ENCODE results near the gene CRB2. TPM values are rescaled to one million over a fixed set of nuclear protein-coding genes. Genes with fewer than 3 reads are reported as not detected.

CRB2 gene
- total and polyA plus RNA-seq, 2 of the 13 experiments (the other 11 are each of a cell fraction or from before 2014, with no cell fraction given) = 0.01 to 0.29 TPM

- H3K9ac ChIP-seq (ENCODE audit: insufficient read depth, low read depth, low read length) = no peak overlapping the region
- H3K9me3 ChIP-seq (ENCODE audit: low read length) = no peaks in the 10 kb centered on the region
- no peak for DNase-seq (ENCODE audit: low spot score)
- no peak for FAIRE-seq
- 75% methylated on average over 4 of the region's 10 CpGs for WGBS (ENCODE audit: low lambda C conversion rate)
- intact Hi-C loops (cut with micrococcal nuclease; ENCODE audit: unreplicated experiment) (no loop called here), in situ Hi-C loops (cut with HindIII; ENCODE audit: extremely low pct_ligation_motif_present, low pct_unique_long_range_greater_than_20kb) (loop anchor here (5.0 kb wide), 1 partner anchor 37 kb away; no protein-coding TSS in a partner anchor)
- ChIA-PET CTCF (ENCODE audit: low intra/inter-chr PET ratio, low total read pairs) (no interaction called here), POLR2A (no interaction called here)
- H3K36me3 ChIP-seq (replicated peaks in 1 of 2; ENCODE audit: control insufficient read depth in 1 of 2, insufficient read depth in 2 of 2, low read length in 2 of 2) = no peaks in the 10 kb centered on the region; a peak in 1 of 5 replicates
- no peak overlapping the region for H3K27ac ChIP-seq (ENCODE audit: extremely low read length, insufficient read depth, low read length)
- H3K27me3 ChIP-seq (ENCODE audit: control insufficient read depth in 1 of 2, insufficient read depth in 2 of 2, low read length in 2 of 2) = no peaks in the 10 kb centered on the region
- H3K4me1 ChIP-seq (ENCODE audit: insufficient read depth, low read length) = no peaks in the 10 kb centered on the region
- H3K79me2 ChIP-seq (ENCODE audit: insufficient read depth, low read length) = no peaks in the 10 kb centered on the region
- TF ChIP-seq GPN1 (CRISPR knock-in tag; IDR thresholded peaks at IDR 0.05; ENCODE audit: borderline replicate concordance) (no peak), NFE2L2 (IDR thresholded peaks at IDR 0.05; ENCODE audit: low read length) (no peak), AGO2 (optimal IDR thresholded peaks at IDR 0.05; ENCODE audit: low read depth, low read length) (peak; percentile 8), ZNF772 (CRISPR knock-in tag; IDR thresholded peaks at IDR 0.05) (no peak), ARID2 (CRISPR knock-in tag; IDR thresholded peaks at IDR 0.05; ENCODE audit: borderline replicate concordance) (no peak), ZNF646 (CRISPR knock-in tag; IDR thresholded peaks at IDR 0.05) (no peak), RCOR2 (CRISPR knock-in tag; IDR thresholded peaks at IDR 0.05) (no peak), REST (IDR thresholded peaks at IDR 0.05; ENCODE audit: borderline replicate concordance in 1 of 2, low read depth in 1 of 2, low read length in 2 of 2) (no peak)
- ATAC-seq = no peak
- H2AFZ ChIP-seq (ENCODE audit: low read length) = no peak overlapping the region
- no peak overlapping the region for H3K4me3 ChIP-seq (replicated peaks in 1 of 3; ENCODE audit: insufficient read depth in 1 of 3, low read depth in 2 of 3, low read length in 3 of 3)
- H3K4me2 ChIP-seq (ENCODE audit: low read depth, low read length) = no peak overlapping the region
- BruUV-seq (replicated peaks) = no TSS peak
- peaks cover 5% of the 10 kb centered on the region; the same call in 1 of the 2 replicates for H4K20me1 ChIP-seq (ENCODE audit: insufficient read depth, low read length)
Observed at GRCh38 chr9:123389070-123389469, 33.1 kb downstream of the CRB2 start.
